Gastroesophageal sphincter (tissue), 4 donors: ENCODE results near the gene SLC35B3. TPM values are rescaled to one million over a fixed set of nuclear protein-coding genes. Genes with fewer than 3 reads are reported as not detected.

ENCODE experiments used
- ATAC-seq: fragments of 150-250 bp; one replicate; pipeline ENCODE4 v1.9.1; 2016; ENCODE audit warnings: mild to moderate bottlenecking, moderate library complexity
- H3K27ac ChIP-seq, 4 donors: fragments of 200-600 bp; sonication (generic) in 3 of 4; 1 replicate in 3 of 4; 2 replicates in 1 of 4; pipeline ENCODE4 v1.5.1; 2016 to 2019
- H3K27me3 ChIP-seq: fragments of 200-600 bp; sonication (generic); one replicate; pipeline ENCODE4 v1.5.1; 2019
- H3K36me3 ChIP-seq, 2 donors: fragments of 200-600 bp; sonication (generic); one replicate each; pipeline ENCODE4 v1.5.1; 2019; ENCODE audit warnings: control low read depth in 1 of 2
- H3K4me1 ChIP-seq, 3 donors: fragments of 200-600 bp; sonication (generic); 1 replicate in 2 of 3; 2 replicates in 1 of 3; pipeline ENCODE4 v1.5.1; 2016 to 2019; ENCODE audit warnings: control low read depth in 2 of 3
- H3K4me3 ChIP-seq, 2 donors: fragments of 200-600 bp; sonication (generic); one replicate each; pipeline ENCODE4 v1.5.1; 2019; ENCODE audit warnings: mild to moderate bottlenecking in 1 of 2, moderate library complexity in 1 of 2
- H3K9me3 ChIP-seq, 3 donors: fragments of 200-600 bp; sonication (generic); one replicate each; pipeline ENCODE4 v1.5.1; 2017 to 2019; ENCODE audit warnings: control low read depth in 2 of 3
- CTCF ChIP-seq, 4 experiments: fragments of 200-600 bp in 2 of 4; fragments of 450-650 bp in 2 of 4; sonication (generic) in 1 of 4; IDR thresholded peaks; one replicate each; pipeline ENCODE4 v1.5.1; 2017 to 2019; ENCODE audit warnings: antibody characterized with exemption in 4 of 4, mild to moderate bottlenecking in 2 of 4, moderate library complexity in 2 of 4
- EP300 ChIP-seq: sonication (generic); formaldehyde crosslinking; IDR thresholded peaks from one replicate; pipeline ENCODE4 v1.6.1; 2017; ENCODE audit warnings: antibody characterized with exemption, mild to moderate bottlenecking
- POLR2A ChIP-seq, 2 donors: fragments of 450-650 bp; IDR thresholded peaks; one replicate each; pipeline ENCODE4 v1.6.1; 2017; ENCODE audit warnings: antibody characterized with exemption in 2 of 2, mild to moderate bottlenecking in 2 of 2, moderate library complexity in 1 of 2
- POLR2AphosphoS5 ChIP-seq: sonication (generic); formaldehyde crosslinking; IDR thresholded peaks from one replicate; pipeline ENCODE4 v1.6.1; 2017; ENCODE audit warnings: antibody characterized with exemption
- WGBS, 2 donors: methylation state at CpG; one replicate each; pipeline ENCODE4 v1.1.5; 2018; ENCODE audit warnings: low coverage in 1 of 2; 5-methylcytosine and 5-hydroxymethylcytosine counted together
- total RNA-seq, 4 donors: library from RNA; depleted of rRNA; stranded (reverse); fragments of >200 nt; gene quantifications; one replicate each; pipeline ENCODE4 v1.1.0, GENCODE V29; 2016

Gene SLC35B3
- total RNA-seq, 4 donors from 2014 or later = 10.2 to 17.6 (median 13.7) TPM

- H3K27me3 ChIP-seq = peaks cover 4% of the 10 kb centered on the region
- ATAC-seq = no peak
- 57% methylated on average over 2 of the region's 2 CpGs; no CpG with 5 or more reads in 1 of the 2 donors for WGBS, 2 donors
- no peaks in the 10 kb centered on the region for H3K36me3 ChIP-seq
- H3K4me3 ChIP-seq = no peak overlapping the region
- no peak overlapping the region for H3K27ac ChIP-seq
- no peaks in the 10 kb centered on the region for H3K9me3 ChIP-seq
- H3K4me1 ChIP-seq = no peaks in the 10 kb centered on the region
- TF ChIP-seq CTCF (IDR thresholded peaks at IDR 0.05) = no peak
- no peak for TF ChIP-seq POLR2A (IDR thresholded peaks at IDR 0.05)
- no peak for TF ChIP-seq EP300
- no peak for TF ChIP-seq POLR2AphosphoS5
These were observed 51.8 kb downstream of the SLC35B3 start for GRCh38 chr6:8383584-8383983.

GRCh38 chr6:8382434-8382833, 52.9 kb downstream of the SLC35B3 start:
- WGBS, 2 donors = 30 to 75% methylated on average over 1 of the region's 1 CpG
- no peak for TF ChIP-seq POLR2AphosphoS5
- no peak for TF ChIP-seq POLR2A (IDR thresholded peaks at IDR 0.05)
- no peak for TF ChIP-seq EP300
- TF ChIP-seq CTCF (IDR thresholded peaks at IDR 0.05) = no peak
- Histone ChIP-seq H3K27ac (no peak overlapping the region), H3K27me3 (peaks cover 4% of the 10 kb centered on the region), H3K9me3 (no peaks in the 10 kb centered on the region), H3K4me3 (no peak overlapping the region), H3K36me3 (no peaks in the 10 kb centered on the region), H3K4me1 (no peaks in the 10 kb centered on the region)
- ATAC-seq = no peak

GRCh38 chr6:8375916-8376315, 59.4 kb downstream of the SLC35B3 start:
- Histone ChIP-seq H3K36me3 (no peaks in the 10 kb centered on the region), H3K9me3 (no peaks in the 10 kb centered on the region), H3K4me1 (no peaks in the 10 kb centered on the region), H3K4me3 (no peak overlapping the region), H3K27me3 (peaks cover under 1% of the 10 kb centered on the region), H3K27ac (no peak overlapping the region)
- ATAC-seq = no peak
- TF ChIP-seq EP300 (no peak), CTCF (IDR thresholded peaks at IDR 0.05) (no peak), POLR2AphosphoS5 (no peak), POLR2A (IDR thresholded peaks at IDR 0.05) (no peak)
- WGBS, 2 donors = 71 to 80% methylated on average over 4 of the region's 4 CpGs
